ENCODE data around the gene PDE4A. TPM values are rescaled to one million over a fixed set of nuclear protein-coding genes. Genes with fewer than 3 reads are reported as not detected.

The PDE4A gene
- total and polyA plus RNA-seq, 2 of the 13 experiments (the other 11 are each of a cell fraction or from before 2014, with no cell fraction given): 1.1 to 4.1 TPM

GRCh38 chr19:10503002-10503789 is 82.9 kb downstream of the PDE4A start, which contains the start of gene KEAP1 (continued):
- peak; percentile 84 for TF ChIP-seq ZNF274 (CRISPR knock-in tag; IDR thresholded peaks at IDR 0.05)
- peak; percentile 15; the same call in 1 of the 2 replicates for TF ChIP-seq SIX1 (CRISPR knock-in tag; IDR thresholded peaks at IDR 0.05; ENCODE audit: borderline replicate concordance)
- TF ChIP-seq ZC3H13 (CRISPR knock-in tag; IDR thresholded peaks at IDR 0.05): peak; percentile 27; the same call in 1 of the 2 replicates
- no peak for TF ChIP-seq BHLHE40 (IDR thresholded peaks at IDR 0.05; ENCODE audit: low read length)
- TF ChIP-seq ZFYVE20 (CRISPR knock-in tag; IDR thresholded peaks at IDR 0.05; ENCODE audit: borderline replicate concordance, low read depth): peak; percentile 29; the same call in 1 of the 2 replicates
- TF ChIP-seq ZEB1 (IDR thresholded peaks at IDR 0.05; ENCODE audit: insufficient replicate concordance, low read depth): no peak
- TF ChIP-seq, protein P1, sequence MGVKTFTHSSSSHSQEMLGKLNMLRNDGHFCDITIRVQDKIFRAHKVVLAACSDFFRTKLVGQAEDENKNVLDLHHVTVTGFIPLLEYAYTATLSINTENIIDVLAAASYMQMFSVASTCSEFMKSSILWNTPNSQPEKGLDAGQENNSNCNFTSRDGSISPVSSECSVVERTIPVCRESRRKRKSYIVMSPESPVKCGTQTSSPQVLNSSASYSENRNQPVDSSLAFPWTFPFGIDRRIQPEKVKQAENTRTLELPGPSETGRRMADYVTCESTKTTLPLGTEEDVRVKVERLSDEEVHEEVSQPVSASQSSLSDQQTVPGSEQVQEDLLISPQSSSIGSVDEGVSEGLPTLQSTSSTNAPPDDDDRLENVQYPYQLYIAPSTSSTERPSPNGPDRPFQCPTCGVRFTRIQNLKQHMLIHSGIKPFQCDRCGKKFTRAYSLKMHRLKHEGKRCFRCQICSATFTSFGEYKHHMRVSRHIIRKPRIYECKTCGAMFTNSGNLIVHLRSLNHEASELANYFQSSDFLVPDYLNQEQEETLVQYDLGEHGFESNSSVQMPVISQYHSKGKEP (CRISPR knock-in tag; IDR thresholded peaks at IDR 0.05): no peak
- TF ChIP-seq ZNF878 (CRISPR knock-in tag; IDR thresholded peaks at IDR 0.05): no peak
- no peak for TF ChIP-seq NR2F6 (IDR thresholded peaks at IDR 0.05)
- TF ChIP-seq NR2F6 (CRISPR knock-in tag; IDR thresholded peaks at IDR 0.05): peak; percentile 5; the same call in 1 of the 2 replicates
- TF ChIP-seq, protein P2, sequence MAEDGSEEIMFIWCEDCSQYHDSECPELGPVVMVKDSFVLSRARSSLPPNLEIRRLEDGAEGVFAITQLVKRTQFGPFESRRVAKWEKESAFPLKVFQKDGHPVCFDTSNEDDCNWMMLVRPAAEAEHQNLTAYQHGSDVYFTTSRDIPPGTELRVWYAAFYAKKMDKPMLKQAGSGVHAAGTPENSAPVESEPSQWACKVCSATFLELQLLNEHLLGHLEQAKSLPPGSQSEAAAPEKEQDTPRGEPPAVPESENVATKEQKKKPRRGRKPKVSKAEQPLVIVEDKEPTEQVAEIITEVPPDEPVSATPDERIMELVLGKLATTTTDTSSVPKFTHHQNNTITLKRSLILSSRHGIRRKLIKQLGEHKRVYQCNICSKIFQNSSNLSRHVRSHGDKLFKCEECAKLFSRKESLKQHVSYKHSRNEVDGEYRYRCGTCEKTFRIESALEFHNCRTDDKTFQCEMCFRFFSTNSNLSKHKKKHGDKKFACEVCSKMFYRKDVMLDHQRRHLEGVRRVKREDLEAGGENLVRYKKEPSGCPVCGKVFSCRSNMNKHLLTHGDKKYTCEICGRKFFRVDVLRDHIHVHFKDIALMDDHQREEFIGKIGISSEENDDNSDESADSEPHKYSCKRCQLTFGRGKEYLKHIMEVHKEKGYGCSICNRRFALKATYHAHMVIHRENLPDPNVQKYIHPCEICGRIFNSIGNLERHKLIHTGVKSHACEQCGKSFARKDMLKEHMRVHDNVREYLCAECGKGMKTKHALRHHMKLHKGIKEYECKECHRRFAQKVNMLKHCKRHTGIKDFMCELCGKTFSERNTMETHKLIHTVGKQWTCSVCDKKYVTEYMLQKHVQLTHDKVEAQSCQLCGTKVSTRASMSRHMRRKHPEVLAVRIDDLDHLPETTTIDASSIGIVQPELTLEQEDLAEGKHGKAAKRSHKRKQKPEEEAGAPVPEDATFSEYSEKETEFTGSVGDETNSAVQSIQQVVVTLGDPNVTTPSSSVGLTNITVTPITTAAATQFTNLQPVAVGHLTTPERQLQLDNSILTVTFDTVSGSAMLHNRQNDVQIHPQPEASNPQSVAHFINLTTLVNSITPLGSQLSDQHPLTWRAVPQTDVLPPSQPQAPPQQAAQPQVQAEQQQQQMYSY (CRISPR knock-in tag; IDR thresholded peaks at IDR 0.05): peak; percentile 48; the same call in 1 of the 2 replicates
- no peak for TF ChIP-seq TBL1XR1 (IDR thresholded peaks at IDR 0.05; ENCODE audit: borderline replicate concordance, low read length, partially characterized antibody)
- TF ChIP-seq SRF (IDR thresholded peaks at IDR 0.05; ENCODE audit: low read depth, low read length): no peak
- TF ChIP-seq SAP130 (CRISPR knock-in tag; IDR thresholded peaks at IDR 0.05; ENCODE audit: low read depth): peak; percentile 3; the same call in 1 of the 2 replicates
- TF ChIP-seq REPIN1 (CRISPR knock-in tag; IDR thresholded peaks at IDR 0.05; ENCODE audit: borderline replicate concordance, low read depth): no peak; the same call in none of the 2 replicates
- no peak for TF ChIP-seq ZNF296 (CRISPR knock-in tag; conservative IDR thresholded peaks at IDR 0.05)
- TF ChIP-seq TRAFD1 (CRISPR knock-in tag; IDR thresholded peaks at IDR 0.05; ENCODE audit: borderline replicate concordance): no peak
- TF ChIP-seq ATF7 (IDR thresholded peaks at IDR 0.05): no peak
- TF ChIP-seq ATF7 (CRISPR knock-in tag; IDR thresholded peaks at IDR 0.05): no peak
- no peak for TF ChIP-seq SP1 (IDR thresholded peaks at IDR 0.05)
- TF ChIP-seq SP1 (CRISPR knock-in tag; IDR thresholded peaks at IDR 0.05): no peak; the same call in 1 of the 2 replicates
- TF ChIP-seq FUBP1 (CRISPR knock-in tag; IDR thresholded peaks at IDR 0.05; ENCODE audit: borderline replicate concordance): no peak
